Hepatocyte (in vitro differentiated cells): Measurements from ENCODE around the gene CSTF2T. TPM values are rescaled to one million over a fixed set of nuclear protein-coding genes. Genes with fewer than 3 reads are reported as not detected.
"Not testable (repeated sequence)": the region's sequence is repeated elsewhere in the genome, so short reads cannot be mapped to it uniquely, and the experiment has no call there.

Source experiments
- DNase-seq: peaks from one replicate; pipeline ENCODE4 v3.0.0-alpha.2; 2016; ENCODE audit warnings: low spot score
- H2AFZ ChIP-seq: fragments of 200-600 bp; sonication (generic); 2 replicates; pipeline ENCODE4 v1.6.0; 2016; ENCODE audit warnings: antibody characterized with exemption, mild to moderate bottlenecking
- H3K27ac ChIP-seq: fragments of 200-600 bp; sonication (generic); 2 replicates; pipeline ENCODE4 v1.5.1; 2016; ENCODE audit warnings: mild to moderate bottlenecking
- H3K27me3 ChIP-seq: fragments of 200-600 bp; sonication (generic); 2 replicates; pipeline ENCODE4 v1.6.1; 2016
- H3K36me3 ChIP-seq: fragments of 200-600 bp; sonication (generic); replicated peaks from 2 replicates; pipeline ENCODE4 v1.5.1; 2016; ENCODE audit warnings: low read depth; ENCODE audit not compliant: insufficient read depth
- H3K4me1 ChIP-seq: fragments of 200-600 bp; sonication (generic); 2 replicates; pipeline ENCODE4 v1.5.1; 2016; ENCODE audit warnings: mild to moderate bottlenecking, moderate library complexity; ENCODE audit not compliant: insufficient read depth
- H3K4me2 ChIP-seq: fragments of 200-600 bp; sonication (generic); 2 replicates; pipeline ENCODE4 v1.6.0; 2016
- H3K4me3 ChIP-seq: fragments of 200-600 bp; sonication (generic); 2 replicates; pipeline ENCODE4 v1.5.1; 2016; ENCODE audit warnings: mild to moderate bottlenecking
- H3K79me2 ChIP-seq: fragments of 200-600 bp; sonication (generic); 2 replicates; pipeline ENCODE4 v1.6.0; 2017; ENCODE audit warnings: mild to moderate bottlenecking
- H3K9me2 ChIP-seq: fragments of 200-600 bp; sonication (generic); replicated peaks from 2 replicates; pipeline ENCODE4 v1.6.0; 2017; ENCODE audit warnings: mild to moderate bottlenecking; ENCODE audit not compliant: insufficient read depth
- H3K9me3 ChIP-seq: fragments of 200-600 bp; sonication (generic); 2 replicates; pipeline ENCODE4 v1.5.1; 2016; ENCODE audit warnings: low read depth, mild to moderate bottlenecking
- H4K20me1 ChIP-seq: fragments of 200-600 bp; sonication (generic); 2 replicates; pipeline ENCODE4 v1.6.0; 2016; ENCODE audit warnings: mild to moderate bottlenecking; ENCODE audit not compliant: insufficient read depth, poor library complexity, severe bottlenecking
- CTCF ChIP-seq: fragments of 200-600 bp; sonication (generic); IDR thresholded peaks from 2 replicates; pipeline ENCODE4 v1.5.1; 2016; ENCODE audit warnings: antibody characterized with exemption, mild to moderate bottlenecking; ENCODE audit not compliant: poor library complexity
- EZH2 ChIP-seq: fragments of 200-600 bp; sonication (generic); IDR thresholded peaks from 2 replicates; pipeline ENCODE4 v1.6.1; 2016; ENCODE audit warnings: antibody characterized with exemption, mild to moderate bottlenecking, borderline replicate concordance
- EZH2phosphoT487 ChIP-seq: fragments of 200-600 bp; sonication (generic); IDR thresholded peaks from one replicate; pipeline ENCODE4 v1.6.1; 2018; ENCODE audit warnings: antibody characterized with exemption, mild to moderate bottlenecking, low read depth, moderate library complexity; ENCODE audit not compliant: unreplicated experiment, severe bottlenecking
- WGBS: methylation state at CpG from one replicate; pipeline ENCODE4 v1.1.6; 2016; ENCODE audit warnings: low lambda C conversion rate; ENCODE audit errors: missing lambda C conversion rate; 5-methylcytosine and 5-hydroxymethylcytosine counted together
- polyA plus RNA-seq: library from polyadenylated mRNA; unstranded; fragments of >200 nt; fragmentation: Nextera tagmentation; extraction: Ambion mirVana; gene quantifications from 2 replicates; pipeline ENCODE4 v1.2.1, GENCODE V29; 2016
- total RNA-seq: library from RNA; depleted of rRNA; stranded (reverse); fragments of >200 nt; gene quantifications from 2 replicates; pipeline ENCODE4 v1.2.3, GENCODE V29; 2014

Gene CSTF2T
- total and polyA plus RNA-seq, 2 experiments from 2014 or later: 7.2 to 22.3 TPM

- H3K4me1 ChIP-seq: peaks cover 10% of the 10 kb centered on the region
- H3K9me2 ChIP-seq: no peaks in the 10 kb centered on the region
- no peak overlapping the region for H3K4me2 ChIP-seq
- TF ChIP-seq EZH2phosphoT487 (no peak), CTCF (no peak), EZH2 (no peak)
- H3K27me3 ChIP-seq: no peaks in the 10 kb centered on the region
- H3K79me2 ChIP-seq: peaks cover 21% of the 10 kb centered on the region
- no peak overlapping the region for H2AFZ ChIP-seq
- 61% methylated on average over 5 of the region's 5 CpGs for WGBS
- no peak for DNase-seq
- H3K9me3 ChIP-seq: no peaks in the 10 kb centered on the region
- no peak overlapping the region for H3K4me3 ChIP-seq
- no peak overlapping the region for H3K27ac ChIP-seq
- H3K36me3 ChIP-seq: no peaks in the 10 kb centered on the region
- H4K20me1 ChIP-seq: no peaks in the 10 kb centered on the region
These were observed 5.2 kb downstream of the CSTF2T start for GRCh38 chr10:51694086-51694768.

GRCh38 chr10:51691135-51691534, 8.3 kb downstream of the CSTF2T start:
- Histone ChIP-seq H3K79me2 (no peaks in the 10 kb centered on the region), H3K36me3 (no peaks in the 10 kb centered on the region), H3K9me2 (no peaks in the 10 kb centered on the region), H3K27me3 (no peaks in the 10 kb centered on the region), H2AFZ (no peak overlapping the region), H3K9me3 (no peaks in the 10 kb centered on the region), H3K27ac (no peak overlapping the region), H3K4me1 (no peaks in the 10 kb centered on the region), H3K4me3 (no peak overlapping the region), H3K4me2 (no peak overlapping the region), H4K20me1 (no peaks in the 10 kb centered on the region)
- TF ChIP-seq EZH2phosphoT487 (no peak), CTCF (no peak), EZH2 (no peak)
- DNase-seq: peak; percentile 16
- 28% methylated on average over 4 of the region's 4 CpGs for WGBS

DNA sequence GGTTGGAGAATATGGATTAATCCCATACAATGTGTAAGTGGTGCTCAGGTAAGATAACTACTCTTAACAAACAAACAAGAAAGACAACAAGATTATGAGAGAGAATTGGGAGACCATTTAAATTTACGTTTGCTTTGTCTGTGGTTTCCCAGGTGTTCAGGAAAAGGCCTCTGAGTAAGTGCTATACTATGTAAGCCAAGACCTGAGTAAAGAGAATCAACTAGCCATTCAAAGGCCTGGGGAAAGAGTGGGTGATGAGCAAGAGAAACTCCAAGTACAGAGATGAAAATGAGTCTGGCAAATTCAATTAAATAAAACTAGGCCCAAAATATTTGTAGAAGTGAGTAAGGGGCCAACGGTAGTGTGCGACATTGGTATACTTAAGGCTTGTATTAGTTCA, 9.9 kb downstream of the CSTF2T start:
- H3K9me3 ChIP-seq: no peaks in the 10 kb centered on the region
- WGBS: 93% methylated on average over 3 of the region's 3 CpGs
- no peaks in the 10 kb centered on the region for H3K36me3 ChIP-seq
- no peaks in the 10 kb centered on the region for H3K27me3 ChIP-seq
- H3K4me1 ChIP-seq: no peaks in the 10 kb centered on the region
- no peak overlapping the region for H3K4me3 ChIP-seq
- TF ChIP-seq EZH2: no peak
- no peak for TF ChIP-seq CTCF
- no peak for TF ChIP-seq EZH2phosphoT487
- H3K9me2 ChIP-seq: no peaks in the 10 kb centered on the region
- no peak overlapping the region for H2AFZ ChIP-seq
- H3K27ac ChIP-seq: no peak overlapping the region
- DNase-seq: no peak
- no peaks in the 10 kb centered on the region for H4K20me1 ChIP-seq
- H3K4me2 ChIP-seq: no peak overlapping the region
- no peaks in the 10 kb centered on the region for H3K79me2 ChIP-seq

- not testable (repeated sequence) for H3K36me3 ChIP-seq, H3K4me3 ChIP-seq, H3K9me2 ChIP-seq, H4K20me1 ChIP-seq, H3K4me1 ChIP-seq, H3K27ac ChIP-seq, H3K27me3 ChIP-seq, DNase-seq, H3K79me2 ChIP-seq, H3K9me3 ChIP-seq, H2AFZ ChIP-seq, H3K4me2 ChIP-seq
- 92% methylated on average over 2 of the region's 2 CpGs for WGBS
These were observed 10.6 kb downstream of the CSTF2T start for GRCh38 chr10:51688826-51689225.
